Measurements from ENCODE around the gene DSPP.

DNA sequence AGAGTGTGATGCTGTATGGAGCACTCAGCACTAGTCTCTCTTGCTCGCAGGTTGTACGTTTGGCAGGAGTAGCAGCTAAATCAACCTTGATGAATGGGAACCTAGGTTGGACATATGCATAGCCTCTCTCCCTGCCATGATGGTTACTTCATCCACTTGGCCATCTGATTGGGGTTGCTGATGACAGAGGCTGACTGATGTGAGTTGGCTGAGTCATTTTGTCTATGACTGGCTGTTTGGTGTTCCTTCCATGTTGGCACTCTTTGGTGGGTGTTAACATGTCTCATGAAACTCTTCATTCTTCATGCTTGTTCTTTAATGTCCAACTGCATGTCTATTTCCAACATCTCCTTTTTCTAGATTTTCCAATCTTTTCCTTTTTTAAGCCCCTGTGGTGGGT is 47.5 kb upstream of the DSPP start:
- TF ChIP-seq TEAD4 (CRISPR knock-in tag; IDR thresholded peaks at IDR 0.05) (no peak), ZNF396 (CRISPR knock-in tag; IDR thresholded peaks at IDR 0.05; ENCODE audit: borderline replicate concordance) (no peak)
